Right cardiac atrium (tissue), 5 donors: ENCODE results near the gene SCN4A. TPM values are rescaled to one million over a fixed set of nuclear protein-coding genes. Genes with fewer than 3 reads are reported as not detected.
"Not testable (repeated sequence)": the region's sequence is repeated elsewhere in the genome, so short reads cannot be mapped to it uniquely, and the experiment has no call there.

Source experiments
- ATAC-seq, 2 donors: fragments of 200-7000 bp; cut with Tn5 transposase; one replicate each; pipeline versions ENCODE4 v1.8.0 to v1.9.1; 2020; ENCODE audit warnings: moderate library complexity in 2 of 2, mild to moderate bottlenecking in 1 of 2
- DNase-seq, 3 donors: peaks; one replicate each; pipeline ENCODE4 v3.0.0-alpha.2; 2020
- H3K27ac ChIP-seq: one replicate; pipeline ENCODE4 v1.5.1; 2013; ENCODE audit warnings: mild to moderate bottlenecking, low read length, control low read depth, moderate library complexity
- H3K27me3 ChIP-seq: one replicate; pipeline ENCODE4 v1.6.1; 2013; ENCODE audit not compliant: control insufficient read depth, insufficient read depth
- H3K4me1 ChIP-seq: one replicate; pipeline ENCODE4 v1.6.1; 2013; ENCODE audit warnings: low read length; ENCODE audit not compliant: control insufficient read depth, insufficient read depth
- H3K4me3 ChIP-seq: one replicate; pipeline ENCODE4 v1.5.1; 2013; ENCODE audit warnings: low read length, control low read depth
- H3K9me3 ChIP-seq: one replicate; pipeline ENCODE4 v1.6.1; 2013; ENCODE audit warnings: low read length; ENCODE audit not compliant: control insufficient read depth
- WGBS: extraction: QIAGEN DNeasy Blood & Tissue Kit; methylation state at CpG from one replicate; pipeline ENCODE4 v1.1.7; 2013; 5-methylcytosine and 5-hydroxymethylcytosine counted together
- intact Hi-C, 4 donors: fragments of 100-400 bp; cut with DNase I; formaldehyde crosslinking; loops; one replicate each; pipeline versions ENCODE4 v1.11.0 to v1.14.0; 2022 to 2023
- polyA plus RNA-seq: library from polyadenylated mRNA; stranded (reverse); fragments of 200-250 nt; gene quantifications from one replicate; pipeline ENCODE4 v1.2.3, GENCODE V29; 2013
- total RNA-seq, 4 donors: library from RNA; stranded (reverse); fragmentation: NEBNext Ultra II Directional; extraction: Animal tissue kit (Norgen Biotek cat#: 25700); gene quantifications; one replicate each; pipeline ENCODE4 v1.2.1, GENCODE V29; 2021
- donor health status: healthy with polysubstance abuse.
- donor health status: DM: no; HTN: yes; CAD: no.
- donor health status: DM: no; HTN: no; CAD: no.
- donor health status: DM: no; HTN: yes; CAD: no; lungs with severe emphysema.
- donor health status: DM: yes; HTN: yes; CAD: no.

Gene SCN4A
- total and polyA plus RNA-seq, 5 donors = 1.6 to 5.8 (median 2.5) TPM

GRCh38 chr17:63889026-63889848 lies 83.5 kb downstream of the SCN4A start:
- H3K4me1 ChIP-seq, H3K27me3 ChIP-seq, intact Hi-C loops, H3K4me3 ChIP-seq, H3K9me3 ChIP-seq, H3K27ac ChIP-seq: not testable (repeated sequence)
- DNase-seq (peak in 2 of 3 donors; percentile 21 to 61), ATAC-seq (peak; percentile 77 to 80)
- 28% methylated on average over 13 of the region's 13 CpGs for WGBS

Other genes with a start within 250 kb of the SCN4A start
- 10 to 100 TPM; 24.2 to 26.8 (median 25.3) TPM for gene STRADA, start 231.1 kb downstream of the SCN4A start, total RNA-seq
- gene STRADA, start 231.1 kb downstream of the SCN4A start, polyA plus RNA-seq = 22.0 TPM
- gene CCDC47, start 199.3 kb downstream of the SCN4A start, total RNA-seq = 100 to 1,000 TPM in 2 of 4 donors, 10 to 100 TPM in 2; 90.0 to 122 (median 99.9) TPM
- gene CCDC47, start 199.3 kb downstream of the SCN4A start, polyA plus RNA-seq = 65.9 TPM
- gene DDX42, start 198.7 kb downstream of the SCN4A start, total RNA-seq = 10 to 100 TPM; 57.0 to 82.4 (median 69.6) TPM
- gene DDX42, start 198.7 kb downstream of the SCN4A start, polyA plus RNA-seq = 46.9 TPM
- 100 to 1,000 TPM; 141 to 159 (median 147) TPM for gene PSMC5, start 145.5 kb downstream of the SCN4A start, total RNA-seq
- gene PSMC5, start 145.5 kb downstream of the SCN4A start, polyA plus RNA-seq = 175 TPM
- gene FTSJ3, start 145.3 kb downstream of the SCN4A start, total RNA-seq = 10 to 100 TPM; 34.2 to 52.3 (median 38.2) TPM
- 17.2 TPM for gene FTSJ3, start 145.3 kb downstream of the SCN4A start, polyA plus RNA-seq
- gene SMARCD2, start 130.2 kb downstream of the SCN4A start, total RNA-seq = 10 to 100 TPM; 35.7 to 46.4 (median 37.4) TPM
- gene SMARCD2, start 130.2 kb downstream of the SCN4A start, polyA plus RNA-seq = 27.9 TPM
- not detected for gene CSH2, start 99.2 kb downstream of the SCN4A start, total RNA-seq
- not detected for gene CSH2, start 99.2 kb downstream of the SCN4A start, polyA plus RNA-seq
- gene GH2, start 91.0 kb downstream of the SCN4A start, total RNA-seq = not detected
- not detected for gene GH2, start 91.0 kb downstream of the SCN4A start, polyA plus RNA-seq
- not detected for gene CSH1, start 76.3 kb downstream of the SCN4A start, total RNA-seq
- gene CSH1, start 76.3 kb downstream of the SCN4A start, polyA plus RNA-seq = not detected
- not detected for gene CSHL1, start 61.7 kb downstream of the SCN4A start, total RNA-seq
- not detected for gene CSHL1, start 61.7 kb downstream of the SCN4A start, polyA plus RNA-seq
- gene GH1, start 54.1 kb downstream of the SCN4A start, total RNA-seq = not detected
- not detected for gene GH1, start 54.1 kb downstream of the SCN4A start, polyA plus RNA-seq
- gene CD79B, start 40.6 kb downstream of the SCN4A start, total RNA-seq = 1 to 10 TPM; 1.1 to 2.5 (median 2.1) TPM
- 2.7 TPM for gene CD79B, start 40.6 kb downstream of the SCN4A start, polyA plus RNA-seq
- gene PRR29, start 25.4 kb upstream of the SCN4A start, total RNA-seq = under 1 TPM in 3 of 4 donors, not detected in 1; 0.11 to 0.25 (median 0.15) TPM
- 0.45 TPM for gene PRR29, start 25.4 kb upstream of the SCN4A start, polyA plus RNA-seq
- gene ICAM2, start 47.7 kb upstream of the SCN4A start, total RNA-seq = 10 to 100 TPM; 17.6 to 31.7 (median 26.3) TPM
- 50.3 TPM for gene ICAM2, start 47.7 kb upstream of the SCN4A start, polyA plus RNA-seq
- 10 to 100 TPM in 2 of 4 donors, 1 to 10 TPM in 2; 8.9 to 11.4 (median 10.0) TPM for gene ERN1, start 157.2 kb upstream of the SCN4A start, total RNA-seq
- 3.3 TPM for gene ERN1, start 157.2 kb upstream of the SCN4A start, polyA plus RNA-seq